BE2C (cell line): ENCODE results near the gene PTPN20. TPM values are rescaled to one million over a fixed set of nuclear protein-coding genes. Genes with fewer than 3 reads are reported as not detected.
"Not testable (repeated sequence)": the region's sequence is repeated elsewhere in the genome, so short reads cannot be mapped to it uniquely, and the experiment has no call there.

Source experiments
- DNase-seq: peaks from one replicate; pipeline ENCODE4 v3.0.0-alpha.2; 2020
- H3K27me3 ChIP-seq: fragments of 250-450 bp; sonication (Bioruptor Pico); 2 replicates; pipeline ENCODE4 v1.5.1; 2020; ENCODE audit warnings: mild to moderate bottlenecking
- H3K36me3 ChIP-seq: fragments of 250-450 bp; sonication (Bioruptor Pico); 2 replicates; pipeline ENCODE4 v1.5.1; 2020; ENCODE audit warnings: mild to moderate bottlenecking
- H3K4me1 ChIP-seq: fragments of 250-450 bp; sonication (Bioruptor Pico); 2 replicates; pipeline ENCODE4 v1.5.1; 2020
- H3K4me3 ChIP-seq: 2 replicates; pipeline ENCODE4 v1.5.1; 2011; ENCODE audit warnings: low read depth, low read length
- H3K9me3 ChIP-seq: fragments of 250-450 bp; sonication (Bioruptor Pico); 2 replicates; pipeline ENCODE4 v1.5.1; 2020
- CTCF ChIP-seq: IDR thresholded peaks from 2 replicates; pipeline ENCODE4 v1.5.1; 2012; ENCODE audit warnings: mild to moderate bottlenecking, low read depth, low read length
- polyA plus RNA-seq: library from polyadenylated mRNA; unstranded; fragments of >200 nt; gene quantifications from one replicate; pipeline ENCODE4 v1.2.1, GENCODE V29; 2012; ENCODE audit warnings: low read depth, missing spikeins; ENCODE audit not compliant: insufficient read length, insufficient read depth

PTPN20 gene
- polyA plus RNA-seq, result 2.4 TPM

- H3K4me1 ChIP-seq, H3K9me3 ChIP-seq, H3K27me3 ChIP-seq, H3K36me3 ChIP-seq, H3K4me3 ChIP-seq: not testable (repeated sequence)
- DNase-seq, result peak; percentile 52
Measured at GRCh38 chr10:46911144-46911876, at the start of gene PTPN20. TSS of gene PTPN20 (plus strand) at chr10:46911428. CDS start at chr10:46932500, 21,072 bp downstream.

GRCh38 chr10:46869716-46870115, 41.5 kb upstream of the PTPN20 start:
- H3K27me3 ChIP-seq, H3K4me1 ChIP-seq, H3K9me3 ChIP-seq, H3K4me3 ChIP-seq, H3K36me3 ChIP-seq, DNase-seq: not testable (repeated sequence)

GRCh38 chr10:46871583-46871982, 39.6 kb upstream of the PTPN20 start:
- DNase-seq, H3K27me3 ChIP-seq, H3K36me3 ChIP-seq, H3K9me3 ChIP-seq, H3K4me3 ChIP-seq, H3K4me1 ChIP-seq: not testable (repeated sequence)

- not testable (repeated sequence) for H3K36me3 ChIP-seq, H3K4me3 ChIP-seq, H3K27me3 ChIP-seq, DNase-seq, H3K9me3 ChIP-seq, H3K4me1 ChIP-seq
Measured at GRCh38 chr10:46875304-46875703, 35.9 kb upstream of the PTPN20 start.

GRCh38 chr10:46876773-46877172, 34.5 kb upstream of the PTPN20 start:
- not testable (repeated sequence) for H3K4me3 ChIP-seq, DNase-seq, H3K4me1 ChIP-seq, H3K9me3 ChIP-seq, H3K36me3 ChIP-seq, H3K27me3 ChIP-seq

- not testable (repeated sequence) for H3K36me3 ChIP-seq, H3K4me3 ChIP-seq, H3K9me3 ChIP-seq, H3K27me3 ChIP-seq, H3K4me1 ChIP-seq
- DNase-seq, result peak; percentile 21
Measured at GRCh38 chr10:46878761-46879160, 32.5 kb upstream of the PTPN20 start.

- DNase-seq, result peak; percentile 56
- not testable (repeated sequence) for H3K27me3 ChIP-seq, H3K4me3 ChIP-seq, H3K9me3 ChIP-seq, H3K4me1 ChIP-seq, H3K36me3 ChIP-seq
- peak; percentile 27 for TF ChIP-seq CTCF
Measured at GRCh38 chr10:46890813-46891611, 20.2 kb upstream of the PTPN20 start.

- H3K4me1 ChIP-seq, H3K27me3 ChIP-seq, DNase-seq, H3K9me3 ChIP-seq, H3K36me3 ChIP-seq, H3K4me3 ChIP-seq: not testable (repeated sequence)
Measured at GRCh38 chr10:46896762-46897692, 14.2 kb upstream of the PTPN20 start.

- not testable (repeated sequence) for H3K9me3 ChIP-seq, DNase-seq, H3K36me3 ChIP-seq, H3K4me3 ChIP-seq, H3K27me3 ChIP-seq, H3K4me1 ChIP-seq
Measured at GRCh38 chr10:46901247-46901646, 10.0 kb upstream of the PTPN20 start.

GRCh38 chr10:46903874-46904273, 7.4 kb upstream of the PTPN20 start:
- not testable (repeated sequence) for DNase-seq, H3K36me3 ChIP-seq, H3K9me3 ChIP-seq, H3K4me3 ChIP-seq, H3K4me1 ChIP-seq, H3K27me3 ChIP-seq

- DNase-seq, H3K4me1 ChIP-seq, H3K36me3 ChIP-seq, H3K9me3 ChIP-seq, H3K4me3 ChIP-seq, H3K27me3 ChIP-seq: not testable (repeated sequence)
Measured at GRCh38 chr10:46906359-46906758, 4.9 kb upstream of the PTPN20 start.

- DNase-seq, H3K36me3 ChIP-seq, H3K4me1 ChIP-seq, H3K27me3 ChIP-seq, H3K9me3 ChIP-seq, H3K4me3 ChIP-seq: not testable (repeated sequence)
Measured at GRCh38 chr10:46907185-46908117, 3.8 kb upstream of the PTPN20 start.

GRCh38 chr10:46922498-46922897, 11.3 kb downstream of the PTPN20 start:
- not testable (repeated sequence) for H3K4me3 ChIP-seq, H3K9me3 ChIP-seq, H3K36me3 ChIP-seq, DNase-seq, H3K4me1 ChIP-seq, H3K27me3 ChIP-seq
